ENCODE data around the gene TMEM245.
"Not testable (repeated sequence)": the region's sequence is repeated elsewhere in the genome, so short reads cannot be mapped to it uniquely, and the experiment has no call there.

The TMEM245 gene

GRCh38 chr9:108972626-108973209 is 147.0 kb downstream of the TMEM245 start:
- peak; percentile 34 for DNase-seq

GRCh38 chr9:108972186-108972585 is 147.6 kb downstream of the TMEM245 start:
- DNase-seq = no peak

- not testable (repeated sequence) for DNase-seq
Measured at GRCh38 chr9:108971392-108971791, 148.4 kb downstream of the TMEM245 start.

- DNase-seq = no peak
Measured at GRCh38 chr9:108967916-108968315, 151.8 kb downstream of the TMEM245 start.
